Brain microvascular endothelial cell (primary cell): ENCODE results near the gene THAP9.
"Not testable (repeated sequence)": the region's sequence is repeated elsewhere in the genome, so short reads cannot be mapped to it uniquely, and the experiment has no call there.

Source experiments
- DNase-seq: peaks from one replicate; pipeline ENCODE4 v3.0.0-alpha.2; 2020
- H3K27ac ChIP-seq: fragments of 250-450 bp; sonication (Bioruptor Pico); 2 replicates; pipeline ENCODE4 v1.5.1; 2020; ENCODE audit warnings: mild to moderate bottlenecking, moderate library complexity
- H3K27me3 ChIP-seq: fragments of 250-450 bp; sonication (Bioruptor Pico); replicated peaks from 2 replicates; pipeline ENCODE4 v1.5.1; 2020; ENCODE audit warnings: mild to moderate bottlenecking
- H3K36me3 ChIP-seq: fragments of 250-450 bp; sonication (Bioruptor Pico); replicated peaks from 2 replicates; pipeline ENCODE4 v1.5.1; 2020; ENCODE audit warnings: mild to moderate bottlenecking
- H3K4me3 ChIP-seq: 2 replicates; pipeline ENCODE4 v1.5.1; 2011; ENCODE audit warnings: low read depth, mild to moderate bottlenecking, control low read depth, low read length, moderate library complexity
- CTCF ChIP-seq: IDR thresholded peaks from 2 replicates; pipeline ENCODE4 v1.5.1; 2011; ENCODE audit warnings: low read depth, mild to moderate bottlenecking, moderate library complexity, low read length, control low read depth, inconsistent platforms; ENCODE audit errors: missing control alignments
- in situ Hi-C: cut with HindIII; loops from 2 replicates; pipeline ENCODE4 v1.10.0; 2017; ENCODE audit warnings: low sequenced_read_pairs, low pct_ligation_motif_present

The THAP9 gene

GRCh38 chr4:82913305-82913704 is 12.8 kb downstream of the THAP9 start:
- no peak for TF ChIP-seq CTCF
- Histone ChIP-seq H3K36me3 (no peaks in the 10 kb centered on the region), H3K27me3 (no peaks in the 10 kb centered on the region), H3K4me3 (no peak overlapping the region), H3K27ac (no peak overlapping the region)
- in situ Hi-C loops = no loop called here
- DNase-seq = no peak

GRCh38 chr4:82913968-82914367 is 13.4 kb downstream of the THAP9 start:
- H3K36me3 ChIP-seq, H3K4me3 ChIP-seq, H3K27ac ChIP-seq, DNase-seq, H3K27me3 ChIP-seq, in situ Hi-C loops: not testable (repeated sequence)

GRCh38 chr4:82918091-82918490 is 17.6 kb downstream of the THAP9 start:
- Histone ChIP-seq H3K27me3 (no peaks in the 10 kb centered on the region), H3K36me3 (no peaks in the 10 kb centered on the region), H3K27ac (no peak overlapping the region), H3K4me3 (no peak overlapping the region)
- no peak for DNase-seq
- in situ Hi-C loops = no loop called here
- TF ChIP-seq CTCF = no peak

- H3K4me3 ChIP-seq = no peak overlapping the region
- TF ChIP-seq CTCF = no peak
- no peaks in the 10 kb centered on the region for H3K36me3 ChIP-seq
- H3K27ac ChIP-seq = no peak overlapping the region
- H3K27me3 ChIP-seq = no peaks in the 10 kb centered on the region
- no peak for DNase-seq
- in situ Hi-C loops = no loop called here
These were observed 18.9 kb downstream of the THAP9 start for GRCh38 chr4:82919386-82919785.

- no peaks in the 10 kb centered on the region for H3K36me3 ChIP-seq
- no peak for DNase-seq
- H3K27ac ChIP-seq = no peak overlapping the region
- no peak overlapping the region for H3K4me3 ChIP-seq
- H3K27me3 ChIP-seq = no peaks in the 10 kb centered on the region
- no peak for TF ChIP-seq CTCF
- in situ Hi-C loops = no loop called here
These were observed 21.3 kb downstream of the THAP9 start for GRCh38 chr4:82921795-82922194.

GRCh38 chr4:82930848-82931755 is 30.6 kb downstream of the THAP9 start:
- no peak overlapping the region for H3K4me3 ChIP-seq
- in situ Hi-C loops = no loop called here
- H3K36me3 ChIP-seq = no peaks in the 10 kb centered on the region
- H3K27me3 ChIP-seq = no peaks in the 10 kb centered on the region
- no peak for TF ChIP-seq CTCF
- no peak overlapping the region for H3K27ac ChIP-seq
- no peak for DNase-seq
